Astrocyte (in vitro differentiated cells and primary cell): ENCODE data around the gene NIT1. TPM values are rescaled to one million over a fixed set of nuclear protein-coding genes. Genes with fewer than 3 reads are reported as not detected.

ENCODE experiments used
- DNase-seq: peaks from one replicate; pipeline ENCODE4 v3.0.0-alpha.2; 2010; ENCODE audit warnings: low read depth
- FAIRE-seq: peaks from 2 replicates; lab custom pipeline; 2011; peaks lifted over from hg19 to GRCh38; lab: Jason Lieb, UNC
- H2AFZ ChIP-seq: 2 replicates; pipeline ENCODE4 v1.6.0; 2012; ENCODE audit warnings: low read depth, low read length, inconsistent platforms
- H3K27ac ChIP-seq: 2 replicates; pipeline ENCODE4 v1.5.1; 2011; ENCODE audit warnings: low read depth, low read length, inconsistent platforms
- H3K27me3 ChIP-seq: 2 replicates; pipeline ENCODE4 v1.6.0; 2011; ENCODE audit warnings: low read length, inconsistent platforms; ENCODE audit not compliant: insufficient read depth
- H3K36me3 ChIP-seq: 2 replicates; pipeline ENCODE4 v1.5.1; 2011; ENCODE audit warnings: low read length, inconsistent platforms; ENCODE audit not compliant: insufficient read depth
- H3K4me1 ChIP-seq: 2 replicates; pipeline ENCODE4 v1.5.1; 2011; ENCODE audit warnings: low read length, inconsistent platforms; ENCODE audit not compliant: insufficient read depth
- H3K4me2 ChIP-seq: 2 replicates; pipeline ENCODE4 v1.6.0; 2012; ENCODE audit warnings: low read length, inconsistent platforms
- H3K4me3 ChIP-seq: 2 replicates; pipeline ENCODE4 v1.5.1; 2011; ENCODE audit warnings: low read depth, mild to moderate bottlenecking, low read length, inconsistent platforms; ENCODE audit not compliant: insufficient read depth
- H3K79me2 ChIP-seq: 2 replicates; pipeline ENCODE4 v1.6.0; 2012; ENCODE audit warnings: mild to moderate bottlenecking, low read length, inconsistent platforms; ENCODE audit not compliant: insufficient read depth
- H3K9ac ChIP-seq: 2 replicates; pipeline ENCODE4 v1.6.0; 2012; ENCODE audit warnings: mild to moderate bottlenecking, low read length, inconsistent platforms
- H3K9me3 ChIP-seq: 2 replicates; pipeline ENCODE4 v1.5.1; 2012; ENCODE audit warnings: low read depth, mild to moderate bottlenecking, low read length, inconsistent platforms; ENCODE audit not compliant: insufficient read depth
- H4K20me1 ChIP-seq: 2 replicates; pipeline ENCODE4 v1.6.0; 2012; ENCODE audit warnings: low read length, inconsistent platforms; ENCODE audit not compliant: insufficient read depth
- H3K27ac Mint-ChIP-seq: one replicate; pipeline ENCODE4 v1.8.0; 2021; ENCODE audit warnings: mild to moderate bottlenecking, mixed read lengths; ENCODE audit not compliant: unreplicated experiment
- H3K27me3 Mint-ChIP-seq: one replicate; pipeline ENCODE4 v1.8.0; 2021; ENCODE audit warnings: low read depth, mixed read lengths; ENCODE audit not compliant: unreplicated experiment
- H3K36me3 Mint-ChIP-seq: one replicate; pipeline ENCODE4 v1.8.0; 2021; ENCODE audit warnings: low read depth, mixed read lengths; ENCODE audit not compliant: unreplicated experiment
- H3K4me1 Mint-ChIP-seq: one replicate; pipeline ENCODE4 v1.8.0; 2021; ENCODE audit warnings: low read depth, mixed read lengths; ENCODE audit not compliant: unreplicated experiment
- H3K4me3 Mint-ChIP-seq: one replicate; pipeline ENCODE4 v1.8.0; 2021; ENCODE audit warnings: mild to moderate bottlenecking, moderate library complexity, mixed read lengths; ENCODE audit not compliant: unreplicated experiment
- H3K9me3 Mint-ChIP-seq: one replicate; pipeline ENCODE4 v1.8.0; 2021; ENCODE audit warnings: mild to moderate bottlenecking, mixed read lengths; ENCODE audit not compliant: unreplicated experiment
- CTCF ChIP-seq: IDR thresholded peaks from 2 replicates; pipeline ENCODE4 v1.5.1; 2011; ENCODE audit warnings: low read depth, mild to moderate bottlenecking, inconsistent platforms, low read length, moderate library complexity; ENCODE audit not compliant: insufficient read depth
- EZH2 ChIP-seq: IDR thresholded peaks from 2 replicates; pipeline ENCODE4 v1.6.1; 2012; ENCODE audit warnings: mild to moderate bottlenecking, low read length, inconsistent platforms; ENCODE audit not compliant: insufficient read depth
- total RNA-seq: library from RNA; stranded (reverse); gene quantifications from 2 replicates; pipeline ENCODE4 v1.2.1, GENCODE V29; 2021

Gene NIT1
- total RNA-seq, 1 donor from 2014 or later = 25.9 TPM

- peak overlapping the region; percentile 92 for H3K9ac ChIP-seq
- H3K27me3 Mint-ChIP-seq = no peaks in the 10 kb centered on the region
- H3K27ac ChIP-seq = peak overlapping the region; percentile 83
- H3K4me1 Mint-ChIP-seq = peaks cover 19% of the 10 kb centered on the region
- H3K27ac Mint-ChIP-seq = peak overlapping the region; percentile 73
- FAIRE-seq (no peak), DNase-seq (no peak)
- H3K27me3 ChIP-seq = no peaks in the 10 kb centered on the region
- H3K4me2 ChIP-seq = peak overlapping the region; percentile 97
- peaks cover 14% of the 10 kb centered on the region for H3K36me3 ChIP-seq
- peak overlapping the region; percentile 86 for H3K4me3 Mint-ChIP-seq
- peaks cover 6% of the 10 kb centered on the region for H3K36me3 Mint-ChIP-seq
- H3K9me3 Mint-ChIP-seq = no peaks in the 10 kb centered on the region
- TF ChIP-seq CTCF (no peak), EZH2 (no peak)
- H4K20me1 ChIP-seq = no peaks in the 10 kb centered on the region
- peaks cover 40% of the 10 kb centered on the region for H3K79me2 ChIP-seq
- no peaks in the 10 kb centered on the region for H3K9me3 ChIP-seq
- H3K4me3 ChIP-seq = peak overlapping the region; percentile 89
- H2AFZ ChIP-seq = peak overlapping the region; percentile 65
- H3K4me1 ChIP-seq = peaks cover 12% of the 10 kb centered on the region
Measured at GRCh38 chr1:161159913-161160243, 42.0 kb downstream of the NIT1 start.

- Histone ChIP-seq H3K27ac (no peak overlapping the region), H2AFZ (no peak overlapping the region), H3K4me2 (peak overlapping the region; percentile 97), H3K4me3 (no peak overlapping the region), H3K79me2 (peaks cover 32% of the 10 kb centered on the region), H3K9me3 (no peaks in the 10 kb centered on the region), H4K20me1 (no peaks in the 10 kb centered on the region), H3K9ac (no peak overlapping the region), H3K36me3 (peaks cover 14% of the 10 kb centered on the region), H3K4me1 (peaks cover 15% of the 10 kb centered on the region), H3K27me3 (no peaks in the 10 kb centered on the region)
- no peaks in the 10 kb centered on the region for H3K9me3 Mint-ChIP-seq
- no peak for FAIRE-seq
- H3K27me3 Mint-ChIP-seq = no peaks in the 10 kb centered on the region
- peaks cover 6% of the 10 kb centered on the region for H3K36me3 Mint-ChIP-seq
- H3K27ac Mint-ChIP-seq = no peak overlapping the region
- no peak for DNase-seq
- peak overlapping the region; percentile 86 for H3K4me3 Mint-ChIP-seq
- TF ChIP-seq EZH2 (no peak), CTCF (no peak)
- peaks cover 19% of the 10 kb centered on the region for H3K4me1 Mint-ChIP-seq
Measured at GRCh38 chr1:161160671-161161145, 42.8 kb downstream of the NIT1 start.

GRCh38 chr1:161161652-161162051 lies 43.7 kb downstream of the NIT1 start:
- Histone ChIP-seq H3K9ac (no peak overlapping the region), H3K79me2 (peaks cover 30% of the 10 kb centered on the region), H3K4me1 (peaks cover 19% of the 10 kb centered on the region), H3K27ac (no peak overlapping the region), H3K4me3 (no peak overlapping the region), H2AFZ (no peak overlapping the region), H3K4me2 (no peak overlapping the region), H3K27me3 (no peaks in the 10 kb centered on the region), H3K9me3 (no peaks in the 10 kb centered on the region), H3K36me3 (peaks cover 14% of the 10 kb centered on the region), H4K20me1 (no peaks in the 10 kb centered on the region)
- no peaks in the 10 kb centered on the region for H3K27me3 Mint-ChIP-seq
- H3K4me1 Mint-ChIP-seq = peaks cover 19% of the 10 kb centered on the region
- H3K4me3 Mint-ChIP-seq = peak overlapping the region; percentile 42
- H3K27ac Mint-ChIP-seq = peak overlapping the region; percentile 11
- DNase-seq (no peak), FAIRE-seq (no peak)
- no peak for TF ChIP-seq CTCF
- TF ChIP-seq EZH2 = no peak
- no peaks in the 10 kb centered on the region for H3K9me3 Mint-ChIP-seq
- peaks cover 6% of the 10 kb centered on the region for H3K36me3 Mint-ChIP-seq
